H1 (cell line): ENCODE results near the gene RPS6KA2. TPM values are rescaled to one million over a fixed set of nuclear protein-coding genes. Genes with fewer than 3 reads are reported as not detected.

ENCODE experiments used
- CTCF ChIA-PET: fragments of 300-600 bp; sonication (Branson Sonifier 250); formaldehyde crosslinking; loops from one replicate; lab custom pipeline; 2021; ENCODE audit not compliant: partially characterized antibody; lab: Charles Lee
- POLR2A ChIA-PET: fragments of 300-600 bp; sonication (Branson Sonifier 250); formaldehyde crosslinking; loops from one replicate; lab custom pipeline; 2021; ENCODE audit warnings: inconsistent platforms; ENCODE audit not compliant: partially characterized antibody; lab: Charles Lee
- DNase-seq, 2 experiments: peaks; one replicate each; pipeline versions ENCODE4 v3.0.0 to v3.0.0-alpha.2; 2010 to 2022; ENCODE audit warnings: low spot score in 2 of 2, low read depth in 1 of 2, mixed read lengths in 1 of 2
- FAIRE-seq: peaks from 2 replicates; lab custom pipeline; 2011; peaks lifted over from hg19 to GRCh38; lab: Jason Lieb, UNC
- H2AFZ ChIP-seq: 2 replicates; pipeline ENCODE4 v1.8.1; 2012; ENCODE audit warnings: low read length, inconsistent platforms
- H2AK5ac ChIP-seq: 2 replicates; pipeline ENCODE4 v1.6.1; 2013; ENCODE audit warnings: low read depth, low read length
- H2BK120ac ChIP-seq: replicated peaks from 2 replicates; pipeline ENCODE3; 2013; ENCODE audit warnings: low read depth, low read length, inconsistent platforms
- H2BK12ac ChIP-seq: 2 replicates; pipeline ENCODE4 v1.6.1; 2013; ENCODE audit warnings: low read depth, low read length
- H2BK15ac ChIP-seq: 2 replicates; pipeline ENCODE4 v1.6.1; 2013; ENCODE audit warnings: low read length
- H2BK20ac ChIP-seq: 2 replicates; pipeline ENCODE4 v1.6.1; 2013; ENCODE audit warnings: low read length
- H2BK5ac ChIP-seq: 2 replicates; pipeline ENCODE4 v1.6.1; 2013; ENCODE audit warnings: low read depth, low read length
- H3K14ac ChIP-seq: 2 replicates; pipeline ENCODE4 v1.6.1; 2013; ENCODE audit warnings: inconsistent platforms; ENCODE audit not compliant: insufficient read length
- H3K18ac ChIP-seq: 2 replicates; pipeline ENCODE4 v1.6.1; 2013; ENCODE audit warnings: low read length; ENCODE audit errors: extremely low read depth
- H3K23ac ChIP-seq: 2 replicates; pipeline ENCODE4 v1.6.1; 2013; ENCODE audit warnings: inconsistent platforms; ENCODE audit not compliant: insufficient read length
- H3K23me2 ChIP-seq: 2 replicates; pipeline ENCODE4 v1.6.1; 2013; ENCODE audit warnings: low read depth, low read length
- H3K27ac ChIP-seq: 2 replicates; pipeline ENCODE4 v1.6.1; 2011; ENCODE audit warnings: low read depth, low read length, inconsistent platforms
- H3K27me3 ChIP-seq, 4 experiments: replicated peaks in 1 of 4; 1 replicate in 1 of 4; 2 replicates in 3 of 4; pipeline versions ENCODE4 v1.6.1 to v1.8.1; 2011 to 2013; ENCODE audit warnings: low read length in 3 of 4, mild to moderate bottlenecking in 3 of 4, inconsistent platforms in 2 of 4, mixed read lengths in 2 of 4, moderate library complexity in 1 of 4; ENCODE audit not compliant: control insufficient read depth in 3 of 4, insufficient read depth in 3 of 4; ENCODE audit errors: extremely low read depth in 1 of 4
- H3K36me3 ChIP-seq, 4 experiments: 2 replicates each; pipeline versions ENCODE4 v1.6.1 to v1.8.1; 2011 to 2013; ENCODE audit warnings: mild to moderate bottlenecking in 4 of 4, low read length in 3 of 4, moderate library complexity in 2 of 4, control low read depth in 1 of 4, inconsistent platforms in 1 of 4; ENCODE audit not compliant: insufficient read depth in 4 of 4, control insufficient read depth in 2 of 4
- H3K4ac ChIP-seq: replicated peaks from 2 replicates; pipeline ENCODE3; 2013; ENCODE audit warnings: low read length, low read depth, mixed read lengths, inconsistent platforms; ENCODE audit not compliant: insufficient read length
- H3K4me1 ChIP-seq, 4 experiments: replicated peaks in 1 of 4; 1 replicate in 1 of 4; 2 replicates in 3 of 4; pipeline versions ENCODE4 v1.6.1 to v1.8.1; 2011 to 2013; ENCODE audit warnings: low read length in 3 of 4, inconsistent platforms in 2 of 4, mixed read lengths in 1 of 4; ENCODE audit not compliant: insufficient read depth in 4 of 4, control insufficient read depth in 3 of 4
- H3K4me2 ChIP-seq, 2 experiments: 2 replicates each; pipeline versions ENCODE4 v1.6.1 to v1.8.1; 2011 to 2013; ENCODE audit warnings: low read depth in 2 of 2, low read length in 2 of 2, control low read depth in 1 of 2, inconsistent platforms in 1 of 2, mild to moderate bottlenecking in 1 of 2; ENCODE audit not compliant: insufficient read depth in 1 of 2
- H3K4me3 ChIP-seq, 4 experiments: fragments of 200-600, 300-600 bp in 1 of 4; sonication (generic), shearing (Covaris generic), sonication (Bioruptor Twin) in 1 of 4; 2 replicates each; pipeline versions ENCODE4 v1.5.1 to v1.8.1; 2011 to 2016; ENCODE audit warnings: low read length in 4 of 4, low read depth in 3 of 4, control low read depth in 2 of 4, inconsistent platforms in 2 of 4, mild to moderate bottlenecking in 2 of 4, mixed read lengths in 1 of 4, moderate library complexity in 1 of 4; ENCODE audit not compliant: insufficient read depth in 2 of 4; ENCODE audit errors: extremely low read depth in 1 of 4
- H3K56ac ChIP-seq: replicated peaks from 2 replicates; pipeline ENCODE3; 2013; ENCODE audit warnings: low read depth, mild to moderate bottlenecking, mixed read lengths, low read length, inconsistent platforms; ENCODE audit not compliant: insufficient read length
- H3K79me1 ChIP-seq: 2 replicates; pipeline ENCODE4 v1.6.1; 2013; ENCODE audit warnings: low read depth, low read length, control low read depth
- H3K79me2 ChIP-seq, 2 experiments: 2 replicates each; pipeline versions ENCODE4 v1.6.1 to v1.8.1; 2012 to 2013; ENCODE audit warnings: low read length in 2 of 2, mild to moderate bottlenecking in 2 of 2, inconsistent platforms in 1 of 2; ENCODE audit not compliant: insufficient read depth in 2 of 2, control insufficient read depth in 1 of 2
- H3K9ac ChIP-seq, 4 experiments: replicated peaks in 1 of 4; 1 replicate in 1 of 4; 2 replicates in 3 of 4; pipeline versions ENCODE4 v1.6.1 to v1.8.1; 2011 to 2013; ENCODE audit warnings: low read depth in 3 of 4, low read length in 3 of 4, control low read depth in 2 of 4, mild to moderate bottlenecking in 2 of 4, moderate library complexity in 2 of 4, inconsistent platforms in 1 of 4; ENCODE audit errors: extremely low read depth in 1 of 4
- H3K9me3 ChIP-seq, 2 experiments: 2 replicates each; pipeline versions ENCODE4 v1.6.1 to v1.8.1; 2012 to 2013; ENCODE audit warnings: mild to moderate bottlenecking in 2 of 2, moderate library complexity in 2 of 2, control low read depth in 1 of 2, inconsistent platforms in 1 of 2, low read depth in 1 of 2, low read length in 1 of 2, mixed read lengths in 1 of 2; ENCODE audit not compliant: insufficient read depth in 2 of 2
- H4K20me1 ChIP-seq, 2 experiments: replicated peaks in 1 of 2; 2 replicates each; pipeline versions ENCODE3 to v1.8.1; 2011 to 2013; ENCODE audit warnings: inconsistent platforms in 2 of 2, low read length in 2 of 2, mild to moderate bottlenecking in 1 of 2; ENCODE audit not compliant: insufficient read depth in 2 of 2, control insufficient read depth in 1 of 2
- H4K5ac ChIP-seq: 2 replicates; pipeline ENCODE4 v1.6.1; 2013; ENCODE audit warnings: low read length, low read depth, mixed read lengths, inconsistent platforms; ENCODE audit not compliant: insufficient read length
- H4K8ac ChIP-seq: 2 replicates; pipeline ENCODE4 v1.8.0; 2013; ENCODE audit warnings: mild to moderate bottlenecking, moderate library complexity, low read length, inconsistent platforms; ENCODE audit not compliant: insufficient read depth; ENCODE audit errors: extremely low read depth
- H4K91ac ChIP-seq: replicated peaks from 2 replicates; pipeline ENCODE3; 2013; ENCODE audit warnings: low read length, mixed read lengths, inconsistent platforms; ENCODE audit not compliant: insufficient read length
- BCL11A ChIP-seq, 2 experiments: IDR thresholded peaks; one replicate each; pipeline ENCODE4 v1.6.1; 2011; ENCODE audit warnings: low read depth in 2 of 2, low read length in 2 of 2, mild to moderate bottlenecking in 2 of 2
- CBX8 ChIP-seq: fragments of 300-800, 300-1000 bp; sonication (generic); IDR thresholded peaks from 2 replicates; pipeline ENCODE4 v1.7.1; 2016; ENCODE audit warnings: low read depth, low read length, borderline replicate concordance
- CHD2 ChIP-seq: IDR thresholded peaks from 2 replicates; pipeline ENCODE4 v1.6.1; 2012; ENCODE audit warnings: low read length, improper control_type of control experiment
- EZH2 ChIP-seq: fragments of 200-600 bp; sonication (generic); IDR thresholded peaks from 2 replicates; pipeline ENCODE4 v1.7.1; 2012; ENCODE audit warnings: low read depth, mild to moderate bottlenecking, moderate library complexity, low read length, inconsistent platforms; ENCODE audit not compliant: severe bottlenecking
- HDAC6 ChIP-seq: IDR thresholded peaks from one replicate; pipeline ENCODE4 v1.7.1; 2012; ENCODE audit warnings: low read depth, mild to moderate bottlenecking, inconsistent platforms, low read length, moderate library complexity
- JUND ChIP-seq: IDR thresholded peaks from 2 replicates; pipeline ENCODE4 v1.6.1; 2011; ENCODE audit warnings: mild to moderate bottlenecking, improper control_type of control experiment, low read length
- POLR2AphosphoS5 ChIP-seq: IDR thresholded peaks from 2 replicates; pipeline ENCODE4 v1.6.1; 2011; ENCODE audit warnings: low read depth, low read length
- RAD21 ChIP-seq, 2 experiments: IDR thresholded peaks in 1 of 2; conservative IDR thresholded peaks in 1 of 2; 2 replicates each; pipeline ENCODE4 v1.6.1; 2011; ENCODE audit warnings: low read depth in 2 of 2, low read length in 2 of 2, improper control_type of control experiment in 1 of 2, inconsistent platforms in 1 of 2, mild to moderate bottlenecking in 1 of 2, moderate library complexity in 1 of 2
- SIN3A ChIP-seq, 2 experiments: IDR thresholded peaks in 1 of 2; conservative IDR thresholded peaks in 1 of 2; 2 replicates each; pipeline ENCODE4 v1.6.1; 2011 to 2012; ENCODE audit warnings: low read length in 2 of 2, improper control_type of control experiment in 1 of 2, low read depth in 1 of 2, mild to moderate bottlenecking in 1 of 2
- SUZ12 ChIP-seq: fragments of 200-600 bp; sonication (generic); IDR thresholded peaks from 2 replicates; pipeline ENCODE4 v1.6.1; 2012; ENCODE audit warnings: mild to moderate bottlenecking, inconsistent platforms, low read length, moderate library complexity, mixed read lengths
- TEAD4 ChIP-seq: IDR thresholded peaks from 2 replicates; pipeline ENCODE4 v1.6.1; 2012; ENCODE audit warnings: low read depth, low read length, inconsistent platforms, mixed read lengths
- WGBS, 2 experiments: shearing (Covaris generic) in 1 of 2; methylation state at CpG; one replicate each; pipeline versions ENCODE4 v1.1.6 to v1.1.7; 2013 to 2015; ENCODE audit warnings: low lambda C conversion rate in 2 of 2, mixed read lengths in 2 of 2, inconsistent platforms in 1 of 2, low coverage in 1 of 2, missing lambda C conversion rate in 1 of 2; ENCODE audit not compliant: insufficient replicate concordance in 2 of 2, insufficient coverage in 1 of 2, insufficient read length in 1 of 2; ENCODE audit errors: extremely low coverage in 1 of 2, missing lambda C conversion rate in 1 of 2; 5-methylcytosine and 5-hydroxymethylcytosine counted together
- polyA plus RNA-seq, 7 experiments: library from polyadenylated mRNA; depleted of rRNA in 3 of 7; stranded (reverse) in 5 of 7; unstranded in 2 of 7; fragments of >200 nt in 5 of 7; fragments of 200-250 nt in 2 of 7; gene quantifications; 1 replicate in 5 of 7; 2 replicates in 1 of 7; 4 replicates in 1 of 7; pipeline versions ENCODE4 v1.2.1 to v1.2.3, GENCODE V29; 2011 to 2013; ENCODE audit warnings: missing spikeins in 2 of 7, mixed read lengths in 2 of 7
- total RNA-seq: library from RNA; stranded (reverse); fragmentation: NEBNext Ultra II Directional; extraction: Animal tissue kit (Norgen Biotek cat#: 25700); gene quantifications from 2 replicates; pipeline ENCODE4 v1.2.1, GENCODE V29; 2021

RPS6KA2 gene
- total and polyA plus RNA-seq, 2 of the 8 experiments (the other 6 are each of a cell fraction or from before 2014, with no cell fraction given): 8.8 to 25.7 TPM

DNA sequence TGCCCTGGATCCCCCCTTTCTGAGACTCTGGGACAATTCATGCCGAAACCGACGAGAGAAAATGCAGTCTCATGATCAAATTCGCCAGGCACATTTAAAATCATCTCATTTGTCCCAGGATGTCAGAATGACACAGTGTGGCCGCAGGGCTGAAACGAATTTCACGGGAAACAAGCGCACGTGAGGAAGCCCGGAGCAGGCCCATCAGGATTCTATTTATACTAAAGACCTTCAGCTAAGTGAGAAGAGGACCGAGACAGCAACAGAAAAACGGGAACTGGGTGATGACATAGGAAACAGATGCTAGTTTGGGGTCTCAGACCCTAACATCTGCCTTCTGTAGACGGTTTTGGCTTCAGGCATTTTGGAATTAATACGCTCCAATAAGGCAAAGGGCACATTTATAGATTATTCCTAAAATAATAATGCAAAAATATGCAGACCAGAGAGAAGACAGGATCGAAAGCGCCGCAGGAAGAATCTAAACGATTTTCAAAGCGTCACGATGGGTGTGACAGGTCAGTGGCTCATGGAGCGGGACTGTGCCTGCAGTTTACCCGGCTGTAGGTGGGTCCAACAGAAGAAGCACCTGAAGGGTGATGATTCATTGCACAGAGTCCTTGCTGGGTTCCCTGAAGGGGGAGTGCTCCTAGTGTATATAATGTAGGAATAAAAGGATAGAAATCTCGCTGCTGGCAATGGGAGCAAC lies 163.5 kb downstream of the RPS6KA2 start:
- Histone ChIP-seq H2AK5ac (no peak overlapping the region), H2BK5ac (no peak overlapping the region), H3K4ac (no peak overlapping the region), H2BK120ac (no peak overlapping the region), H4K8ac (no peak overlapping the region), H2BK20ac (no peak overlapping the region), H3K18ac (no peak overlapping the region), H3K27me3 (no peaks in the 10 kb centered on the region), H3K23me2 (peaks cover 5% of the 10 kb centered on the region), H3K9me3 (no peaks in the 10 kb centered on the region), H2AFZ (no peak overlapping the region), H3K56ac (no peak overlapping the region), H3K4me1 (peaks cover 0 to 3% (median 1%) of the 10 kb centered on the region in 4 experiments; a peak in 1 of 7 replicates), H3K23ac (no peak overlapping the region), H3K79me2 (no peaks in the 10 kb centered on the region), H4K20me1 (peaks cover 2 to 10% of the 10 kb centered on the region in 2 experiments), H3K9ac (no peak overlapping the region), H3K27ac (no peak overlapping the region), H3K4me3 (no peak overlapping the region), H3K79me1 (no peaks in the 10 kb centered on the region), H4K91ac (no peak overlapping the region), H3K4me2 (no peak overlapping the region), H4K5ac (no peak overlapping the region), H3K14ac (no peak overlapping the region), H2BK12ac (no peak overlapping the region), H2BK15ac (no peak overlapping the region), H3K36me3 (peaks cover 0 to 6% (median 2%) of the 10 kb centered on the region in 4 experiments; a peak in 3 of 8 replicates)
- no peak for DNase-seq
- ChIA-PET CTCF (interaction anchor here (0.6 to 1.7 kb wide), 8 partner anchors 8 to 185 kb away, joined by 3 to 5 read pairs (median 4); no protein-coding TSS in a partner anchor), POLR2A (interaction anchor here (1.3 kb wide), 1 partner anchor 11 kb away, joined by 3 read pairs; no protein-coding TSS in a partner anchor)
- no peak for FAIRE-seq
- 87% methylated on average over 23 of the region's 23 CpGs; no CpG with 5 or more reads in 1 of the 2 experiments for WGBS, 2 experiments
- TF ChIP-seq CHD2 (no peak), HDAC6 (no peak), POLR2AphosphoS5 (no peak), EZH2 (no peak), TEAD4 (no peak), SIN3A (conservative IDR thresholded peaks at IDR 0.05 in 1 of 2, IDR thresholded peaks at IDR 0.05 in 1 of 2; ENCODE audit: low read depth in 1 of 2, low read length in 2 of 2) (no peak), RAD21 (IDR thresholded peaks at IDR 0.05 in 1 of 2, conservative IDR thresholded peaks at IDR 0.05 in 1 of 2; ENCODE audit: low read depth in 2 of 2, low read length in 2 of 2) (no peak), SUZ12 (no peak), JUND (no peak), CBX8 (no peak), BCL11A (IDR thresholded peaks at IDR 0.05; ENCODE audit: low read depth in 2 of 2, low read length in 2 of 2) (no peak)
